B cell (primary cell): ENCODE data around the gene GALC.

Source experiments
- CTCF ChIP-seq: fragments of 200-600 bp; IDR thresholded peaks from one replicate; pipeline ENCODE4 v1.8.0; 2022; ENCODE audit warnings: antibody characterized with exemption, mild to moderate bottlenecking
- EZH2 ChIP-seq: IDR thresholded peaks from 2 replicates; pipeline ENCODE4 v1.6.1; 2012; ENCODE audit warnings: borderline replicate concordance, low read depth, mild to moderate bottlenecking, moderate library complexity, low read length; ENCODE audit not compliant: insufficient read depth, poor library complexity, severe bottlenecking

- TF ChIP-seq CTCF, result no peak
- no peak for TF ChIP-seq EZH2
Measured at GRCh38 chr14:87940894-87941293, 52.1 kb downstream of the GALC start.
